Right lobe of liver (tissue), 6 donors: Measurements from ENCODE around the gene PLXNA1. TPM values are rescaled to one million over a fixed set of nuclear protein-coding genes. Genes with fewer than 3 reads are reported as not detected.

ENCODE experiments used
- ATAC-seq, 4 donors: fragments of 200-7000 bp; cut with Tn5 transposase; one replicate each; pipeline ENCODE4 v1.9.1; 2020; ENCODE audit warnings: mild to moderate bottlenecking in 4 of 4, moderate library complexity in 4 of 4
- DNase-seq, 3 donors: peaks; one replicate each; pipeline ENCODE4 v3.0.0-alpha.2; 2020
- H3K27ac ChIP-seq, 3 donors: fragments of 200-600 bp; one replicate each; pipeline ENCODE4 v1.8.0; 2022
- H3K27me3 ChIP-seq, 2 donors: fragments of 200-600 bp; one replicate each; pipeline ENCODE4 v1.8.0; 2022
- H3K36me3 ChIP-seq, 4 donors: fragments of 200-600 bp; sonication (generic) in 1 of 4; one replicate each; pipeline versions ENCODE4 v1.5.1 to v1.8.0; 2017 to 2022; ENCODE audit warnings: control low read depth in 1 of 4
- H3K4me1 ChIP-seq, 4 donors: fragments of 200-600 bp; sonication (generic) in 1 of 4; one replicate each; pipeline versions ENCODE4 v1.5.1 to v1.8.0; 2017 to 2022; ENCODE audit warnings: control low read depth in 1 of 4
- H3K4me3 ChIP-seq, 3 donors: fragments of 200-600 bp; one replicate each; pipeline ENCODE4 v1.8.0; 2022
- H3K9me3 ChIP-seq, 4 donors: fragments of 200-600 bp; sonication (generic) in 1 of 4; one replicate each; pipeline versions ENCODE4 v1.5.1 to v1.8.0; 2017 to 2022; ENCODE audit warnings: control low read depth in 1 of 4
- CTCF ChIP-seq, 4 donors: fragments of 200-600 bp in 3 of 4; fragments of 450-650 bp in 1 of 4; IDR thresholded peaks; one replicate each; pipeline versions ENCODE4 v1.5.1 to v1.8.0; 2016 to 2022; ENCODE audit warnings: antibody characterized with exemption in 4 of 4, mild to moderate bottlenecking in 2 of 4
- POLR2A ChIP-seq: fragments of 450-650 bp; IDR thresholded peaks from one replicate; pipeline ENCODE4 v1.6.1; 2017; ENCODE audit warnings: antibody characterized with exemption, mild to moderate bottlenecking
- WGBS: methylation state at CpG from one replicate; pipeline ENCODE4 v1.1.6; 2018; ENCODE audit warnings: low coverage, low lambda C conversion rate; ENCODE audit not compliant: insufficient coverage; ENCODE audit errors: missing lambda C conversion rate; 5-methylcytosine and 5-hydroxymethylcytosine counted together
- intact Hi-C, 2 donors: fragments of 100-400 bp; cut with DNase I; formaldehyde crosslinking; loops; one replicate each; pipeline versions ENCODE4 v1.11.2 to v1.14.1; 2022
- total RNA-seq, 6 experiments: library from RNA; depleted of rRNA in 2 of 6; stranded (reverse); fragments of >200 nt in 2 of 6; fragmentation: NEBNext Ultra II Directional in 3 of 6; extraction: Animal tissue kit (Norgen Biotek cat#: 25700) in 3 of 6; gene quantifications; one replicate each; pipeline versions ENCODE4 v1.1.0 to v1.2.4, GENCODE V29; 2016 to 2023
- donor health status: DM: no; HTN: yes; CAD: no.
- donor health status: DM: no; HTN: no; CAD: no.
- donor health status: DM: no; HTN: no; CAD: no.
- donor health status: DM: no; HTN: yes; CAD: no.
- donor health status: DM: no; HTN: yes; CAD: no.

The PLXNA1 gene
- total RNA-seq, 6 experiments from 2014 or later, result 2.0 to 8.7 (median 5.6) TPM

GRCh38 chr3:126982126-126982470 is 817 bp upstream of the PLXNA1 start:
- ATAC-seq, result peak in 3 of 4 donors; percentile 3 to 20 (median 13)

GRCh38 chr3:126983276-126983652 is 349 bp downstream of the PLXNA1 start:
- intact Hi-C loops, result no loop called here
- H3K4me3 ChIP-seq, result peak overlapping the region; percentile 47 to 69 (median 56)
- no peak for ATAC-seq

More at GRCh38 chr3:126982126-126982470, 817 bp upstream of the PLXNA1 start:
- Histone ChIP-seq H3K4me1 (no peaks in the 10 kb centered on the region), H3K27ac (peak overlapping the region in 2 of 3 donors; percentile 66 to 72), H3K4me3 (peak overlapping the region; percentile 46 to 61 (median 54)), H3K27me3 (no peaks in the 10 kb centered on the region), H3K36me3 (no peaks in the 10 kb centered on the region), H3K9me3 (no peaks in the 10 kb centered on the region)
- peak in 1 of 3 donors; percentile 52 for DNase-seq
- intact Hi-C loops, result no loop called here
- no peak for TF ChIP-seq CTCF (IDR thresholded peaks at IDR 0.05)
- no peak for TF ChIP-seq POLR2A
- 3% methylated on average over 6 of the region's 12 CpGs for WGBS

GRCh38 chr3:126983653-126984390 is 907 bp downstream of the PLXNA1 start:
- no peak for TF ChIP-seq CTCF (IDR thresholded peaks at IDR 0.05)
- TF ChIP-seq POLR2A, result no peak
- ATAC-seq (no peak), DNase-seq (peak in 1 of 3 donors; percentile 39)
- intact Hi-C loops, result no loop called here
- Histone ChIP-seq H3K9me3 (no peaks in the 10 kb centered on the region), H3K27ac (no peak overlapping the region), H3K27me3 (no peaks in the 10 kb centered on the region), H3K4me3 (peak overlapping the region; percentile 47 to 69 (median 56)), H3K4me1 (no peaks in the 10 kb centered on the region), H3K36me3 (no peaks in the 10 kb centered on the region)
- 20% methylated on average over 3 of the region's 61 CpGs for WGBS

More at GRCh38 chr3:126983276-126983652, 349 bp downstream of the PLXNA1 start:
- Histone ChIP-seq H3K9me3 (no peaks in the 10 kb centered on the region), H3K36me3 (no peaks in the 10 kb centered on the region), H3K27ac (no peak overlapping the region), H3K4me1 (no peaks in the 10 kb centered on the region), H3K27me3 (no peaks in the 10 kb centered on the region)
- WGBS, result no CpG with 5 or more reads among the region's 70 CpGs
- TF ChIP-seq CTCF (IDR thresholded peaks at IDR 0.05) (peak in 2 of 4 donors; percentile 6), POLR2A (no peak)
- DNase-seq, result no peak

GRCh38 chr3:126984391-126985131 is 1.6 kb downstream of the PLXNA1 start:
- no peak for TF ChIP-seq POLR2A
- no peak for TF ChIP-seq CTCF (IDR thresholded peaks at IDR 0.05)
- intact Hi-C loops, result no loop called here
- Histone ChIP-seq H3K9me3 (no peaks in the 10 kb centered on the region), H3K27ac (no peak overlapping the region), H3K4me1 (no peaks in the 10 kb centered on the region), H3K36me3 (peaks cover 0 to 1% (median 0%) of the 10 kb centered on the region in 4 donors), H3K4me3 (peak overlapping the region; percentile 47 to 69 (median 56)), H3K27me3 (no peaks in the 10 kb centered on the region)
- DNase-seq (no peak), ATAC-seq (no peak)
- no CpG with 5 or more reads among the region's 21 CpGs for WGBS
